ENCODE measurements around the gene CPT1C.

DNA sequence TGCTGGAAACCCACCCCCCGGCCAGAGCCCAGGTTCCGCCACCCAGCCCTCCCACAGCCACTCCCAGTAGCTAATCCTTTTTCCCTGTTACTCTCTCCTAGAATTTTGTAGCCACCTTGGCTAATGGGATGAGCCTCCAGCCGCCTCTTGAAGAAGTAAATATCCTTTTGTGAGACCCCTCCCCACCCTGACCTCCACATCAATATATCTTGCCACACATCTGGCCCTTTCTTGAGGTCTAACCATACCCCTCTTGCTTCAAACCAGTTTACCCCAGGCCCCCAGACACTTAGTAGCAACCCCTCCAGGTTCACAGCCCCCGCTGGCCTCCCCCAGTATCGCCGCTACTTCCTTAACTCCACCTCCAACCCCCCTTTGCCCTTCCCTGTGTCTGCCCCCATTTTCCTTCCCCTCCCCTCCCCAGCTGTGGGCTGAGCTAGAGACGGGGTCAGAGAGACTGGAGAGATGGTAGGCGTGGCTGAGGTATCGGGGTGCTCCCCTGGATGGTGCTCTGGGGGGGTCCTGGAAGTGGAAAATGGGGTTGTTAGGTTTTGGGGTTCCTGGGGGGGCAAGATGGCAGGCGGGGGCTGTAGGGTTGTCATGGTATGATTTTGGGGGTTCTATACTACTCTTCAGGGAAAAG, 11.0 kb upstream of the CPT1C start:
- TF ChIP-seq CTCF (conservative IDR thresholded peaks at IDR 0.05; ENCODE audit: low read depth, low read length) (no peak), RAD21 (IDR thresholded peaks at IDR 0.05; ENCODE audit: low read length) (no peak), POLR2A (IDR thresholded peaks at IDR 0.05; ENCODE audit: low read depth, low read length) (no peak), SMC3 (IDR thresholded peaks at IDR 0.05; ENCODE audit: low read depth, low read length) (no peak), MAZ (IDR thresholded peaks at IDR 0.05; ENCODE audit: borderline replicate concordance, low read depth, low read length) (no peak), RCOR1 (IDR thresholded peaks at IDR 0.05; ENCODE audit: insufficient replicate concordance, low read length) (no peak), MXI1 (IDR thresholded peaks at IDR 0.05; ENCODE audit: borderline replicate concordance, low read depth, low read length) (no peak), RFX5 (IDR thresholded peaks at IDR 0.05; ENCODE audit: low read depth, low read length) (no peak), MAFK (IDR thresholded peaks at IDR 0.05; ENCODE audit: low read depth, low read length) (no peak), FOS (IDR thresholded peaks at IDR 0.05; ENCODE audit: low read depth, low read length) (no peak)
